Ishikawa (cell line): ENCODE results near the gene TRPM5.
A peak's percentile ranks its signal among the peaks of the same experiment; 100 is the strongest.

ENCODE experiments used
- CEBPB ChIP-seq: IDR thresholded peaks from 2 replicates; pipeline ENCODE4 v1.6.1; 2012
- CREB1 ChIP-seq: IDR thresholded peaks from 2 replicates; pipeline ENCODE4 v1.6.1; 2012; ENCODE audit warnings: low read depth
- EGR1 ChIP-seq: IDR thresholded peaks from 2 replicates; pipeline ENCODE4 v1.6.1; 2012
- EP300 ChIP-seq: IDR thresholded peaks from 2 replicates; pipeline ENCODE4 v1.6.1; 2012; ENCODE audit warnings: borderline replicate concordance
- FOXM1 ChIP-seq: IDR thresholded peaks from 2 replicates; pipeline ENCODE4 v1.6.1; 2012; ENCODE audit warnings: low read depth, borderline replicate concordance
- NFIC ChIP-seq: IDR thresholded peaks from 2 replicates; pipeline ENCODE4 v1.6.1; 2012
- RAD21 ChIP-seq: IDR thresholded peaks from 2 replicates; pipeline ENCODE4 v1.6.1; 2012; ENCODE audit warnings: low read depth
- REST ChIP-seq: IDR thresholded peaks from 2 replicates; pipeline ENCODE4 v1.6.1; 2012; ENCODE audit warnings: low read depth, mild to moderate bottlenecking
- TAF1 ChIP-seq: IDR thresholded peaks from 2 replicates; pipeline ENCODE4 v1.6.1; 2012; ENCODE audit warnings: low read depth, mild to moderate bottlenecking
- TCF12 ChIP-seq: IDR thresholded peaks from 2 replicates; pipeline ENCODE4 v1.6.1; 2012; ENCODE audit warnings: low read depth
- TEAD4 ChIP-seq: IDR thresholded peaks from 2 replicates; pipeline ENCODE4 v1.6.1; 2012
- YY1 ChIP-seq: IDR thresholded peaks from 2 replicates; pipeline ENCODE4 v1.6.1; 2012; ENCODE audit warnings: low read depth
- ZBTB7A ChIP-seq: IDR thresholded peaks from 2 replicates; pipeline ENCODE4 v1.6.1; 2012; ENCODE audit warnings: low read depth
- TF ChIP-seq, protein P1 (sequence below): IDR thresholded peaks from 2 replicates; pipeline ENCODE4 v1.6.1; 2012
- TF ChIP-seq, protein P2 (sequence below): IDR thresholded peaks from 2 replicates; pipeline ENCODE4 v1.6.1; 2012

Gene TRPM5

DNA sequence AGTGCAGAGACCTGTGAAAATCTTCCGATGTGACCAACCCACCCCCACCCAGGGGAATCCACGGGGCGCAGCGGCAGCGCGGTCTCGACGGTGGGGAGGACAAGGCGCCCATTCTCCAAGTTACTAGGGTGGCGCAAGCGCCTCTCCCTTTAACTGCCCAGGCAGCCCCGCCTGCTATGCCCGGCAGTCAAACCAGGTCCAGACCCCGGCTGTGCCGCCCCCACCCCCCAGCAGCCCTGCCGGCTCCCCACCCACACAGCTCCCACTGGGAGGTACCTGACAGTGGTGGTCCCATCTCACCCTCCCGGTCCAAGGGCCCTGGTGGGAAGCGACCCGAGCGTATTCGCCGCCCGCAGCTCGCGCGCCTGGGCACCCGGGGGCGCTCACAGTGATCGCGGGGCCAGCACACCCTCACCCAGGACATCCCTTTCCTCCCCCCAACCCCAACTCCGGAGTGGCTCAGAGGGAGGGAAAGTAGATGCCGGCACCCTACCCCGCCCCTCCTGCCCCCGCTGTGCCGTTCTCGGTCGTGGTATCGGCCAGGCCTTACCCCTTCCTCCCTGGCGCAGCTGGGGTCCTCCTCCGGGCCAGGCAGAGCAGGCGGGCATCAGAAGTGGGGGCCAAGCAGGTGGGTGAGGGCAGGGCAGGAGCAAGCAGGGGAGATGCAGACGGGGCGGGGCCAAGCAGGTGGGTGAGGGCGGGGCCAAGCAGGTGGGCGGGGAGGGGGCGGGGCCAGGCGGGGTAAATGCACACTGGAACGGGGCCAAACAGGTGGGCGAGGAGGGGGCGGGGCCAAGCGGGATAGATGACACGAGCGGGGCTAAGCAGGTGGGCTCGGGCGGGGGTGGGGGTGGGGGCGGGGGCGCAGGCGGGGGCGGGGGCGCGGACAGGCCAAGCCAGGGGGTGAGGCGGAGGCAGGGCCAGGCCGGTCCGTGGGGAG is at the start of gene TRPM5:
Gene TRPM5, minus strand, starts transcription at position 634 of the 940 bp plus-strand sequence. CDS start 21,478 bp downstream, outside the sequence.
- TF ChIP-seq TCF12 (peak; percentile 58; the same call in 1 of the 2 replicates), NFIC (no peak; the same call in 1 of the 2 replicates), EGR1 (peak; percentile 80), YY1 (no peak), EP300 (peak; percentile 40; the same call in 1 of the 2 replicates), CEBPB (no peak), RAD21 (no peak), REST (no peak), ZBTB7A (peak; percentile 39; the same call in 1 of the 2 replicates), TEAD4 (no peak), FOXM1 (no peak)
- TF ChIP-seq, protein P1, sequence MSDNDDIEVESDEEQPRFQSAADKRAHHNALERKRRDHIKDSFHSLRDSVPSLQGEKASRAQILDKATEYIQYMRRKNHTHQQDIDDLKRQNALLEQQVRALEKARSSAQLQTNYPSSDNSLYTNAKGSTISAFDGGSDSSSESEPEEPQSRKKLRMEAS, result peak; percentile 23; the same call in 1 of the 2 replicates
- TF ChIP-seq, protein P2, sequence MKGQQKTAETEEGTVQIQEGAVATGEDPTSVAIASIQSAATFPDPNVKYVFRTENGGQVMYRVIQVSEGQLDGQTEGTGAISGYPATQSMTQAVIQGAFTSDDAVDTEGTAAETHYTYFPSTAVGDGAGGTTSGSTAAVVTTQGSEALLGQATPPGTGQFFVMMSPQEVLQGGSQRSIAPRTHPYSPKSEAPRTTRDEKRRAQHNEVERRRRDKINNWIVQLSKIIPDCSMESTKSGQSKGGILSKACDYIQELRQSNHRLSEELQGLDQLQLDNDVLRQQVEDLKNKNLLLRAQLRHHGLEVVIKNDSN, result no peak

- no peak for TF ChIP-seq CEBPB
- TF ChIP-seq REST, result no peak
- TF ChIP-seq, protein P1, result no peak
- no peak for TF ChIP-seq YY1
Measured at GRCh38 chr11:2489083-2489482, 44.8 kb upstream of the TRPM5 start.

DNA sequence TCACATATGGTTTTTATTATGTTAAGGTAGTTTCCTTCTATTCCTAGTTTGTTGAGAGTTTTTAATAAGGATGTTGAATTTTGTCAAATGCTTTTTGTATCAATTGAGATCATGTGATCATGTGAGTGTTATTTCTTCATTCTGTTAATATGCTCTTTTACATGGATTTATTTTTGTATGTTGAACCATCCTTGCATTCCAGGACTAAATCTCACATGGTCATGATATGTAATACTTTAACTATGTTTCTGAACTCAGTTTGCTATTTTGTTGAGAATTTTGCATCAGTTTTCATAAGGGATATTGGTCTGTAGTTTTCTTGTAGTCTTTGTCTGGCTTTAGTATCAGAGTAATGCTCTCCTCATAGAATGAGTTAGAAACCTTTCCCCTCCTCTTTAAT is 43.7 kb upstream of the TRPM5 start:
- TF ChIP-seq, protein P2, result no peak
- no peak for TF ChIP-seq CREB1
- TF ChIP-seq ZBTB7A, result no peak
- no peak for TF ChIP-seq REST
- TF ChIP-seq TAF1, result no peak
- TF ChIP-seq YY1, result no peak
- no peak for TF ChIP-seq CEBPB
- TF ChIP-seq TEAD4, result no peak

- TF ChIP-seq, protein P1, result no peak
- TF ChIP-seq EP300 (no peak), CEBPB (no peak), RAD21 (no peak), NFIC (no peak), CREB1 (no peak), EGR1 (no peak)
- TF ChIP-seq, protein P2, result no peak
Measured at GRCh38 chr11:2484576-2485125, 40.3 kb upstream of the TRPM5 start.
